ENCODE measurements around the gene PRIM2. TPM values are rescaled to one million over a fixed set of nuclear protein-coding genes. Genes with fewer than 3 reads are reported as not detected.
A peak's percentile ranks its signal among the peaks of the same experiment; 100 is the strongest.
"Not testable (repeated sequence)": the region's sequence is repeated elsewhere in the genome, so short reads cannot be mapped to it uniquely, and the experiment has no call there.

The PRIM2 gene
- total and polyA plus RNA-seq, 9 of the 15 experiments (the other 6 are each of a cell fraction or from before 2014, with no cell fraction given): 19.8 to 57.5 (median 33.4) TPM

DNA sequence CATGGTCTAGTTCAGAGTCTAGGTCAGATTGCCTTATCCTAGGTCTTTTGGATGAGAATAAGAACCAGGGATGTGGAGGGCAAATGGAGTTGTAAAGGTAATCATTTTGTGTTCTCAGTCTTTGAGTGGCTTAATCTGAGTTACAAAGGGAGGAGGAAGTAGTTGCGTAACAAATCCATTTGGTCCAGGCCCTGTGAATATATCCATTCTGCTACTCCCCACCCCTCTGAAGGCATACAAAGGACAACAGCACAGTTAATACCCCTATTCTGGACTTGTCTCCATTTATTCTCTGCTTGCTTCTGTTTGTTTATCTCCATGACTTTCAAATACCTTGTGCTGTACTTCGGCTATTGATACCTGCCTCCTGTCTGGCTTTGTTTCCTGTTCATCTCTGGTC lies 29.3 kb downstream of the PRIM2 start:
- H3K27ac ChIP-seq (ENCODE audit: extremely low read depth, low read depth, low read length); ATAC-seq; DNase-seq (ENCODE audit: extremely low read depth in 1 of 4, low spot score in 3 of 4); H3K9ac ChIP-seq (ENCODE audit: insufficient read depth in 1 of 2, low read depth in 2 of 2, low read length in 2 of 2); H3K27me3 ChIP-seq (ENCODE audit: control insufficient read depth in 2 of 2, insufficient read depth in 2 of 2, low read length in 2 of 2); H4K20me1 ChIP-seq (replicated peaks; ENCODE audit: control insufficient read depth, insufficient read depth, low read length); in situ Hi-C loops (cut with MboI); H3K4me3 ChIP-seq; CTCF ChIA-PET (ENCODE audit: low intra/inter-chr PET ratio); H3K4me2 ChIP-seq (ENCODE audit: insufficient read depth, low read length); intact Hi-C loops (cut with micrococcal nuclease); POLR2A ChIA-PET; BruUV-seq (replicated peaks); H3K79me2 ChIP-seq (ENCODE audit: control insufficient read depth, insufficient read depth, low read length); H2AFZ ChIP-seq (ENCODE audit: low read depth, low read length); H3K4me1 ChIP-seq (replicated peaks in 1 of 2; ENCODE audit: control insufficient read depth in 2 of 2, insufficient read depth in 2 of 2, low read length in 2 of 2); H3K9me3 ChIP-seq (replicated peaks; ENCODE audit: control insufficient read depth, insufficient read depth, low read depth, low read length); FAIRE-seq; H3K36me3 ChIP-seq (ENCODE audit: control insufficient read depth, insufficient read depth, low read length); H3K9me1 ChIP-seq (ENCODE audit: control insufficient read depth, insufficient read depth, low read length); TF ChIP-seq CEBPG (CRISPR knock-in tag; IDR thresholded peaks at IDR 0.05): not testable (repeated sequence)
- WGBS (ENCODE audit: insufficient coverage, low coverage, missing lambda C conversion rate): 96% methylated on average over 2 of the region's 2 CpGs
- peak in 1 of 2 experiments; percentile 27; a peak in 1 of 4 replicates for TF ChIP-seq CEBPG (tag; conservative IDR thresholded peaks at IDR 0.05 in 1 of 2, IDR thresholded peaks at IDR 0.05 in 1 of 2)
- TF ChIP-seq CEBPB (tag; IDR thresholded peaks at IDR 0.05): peak; percentile 79

DNA sequence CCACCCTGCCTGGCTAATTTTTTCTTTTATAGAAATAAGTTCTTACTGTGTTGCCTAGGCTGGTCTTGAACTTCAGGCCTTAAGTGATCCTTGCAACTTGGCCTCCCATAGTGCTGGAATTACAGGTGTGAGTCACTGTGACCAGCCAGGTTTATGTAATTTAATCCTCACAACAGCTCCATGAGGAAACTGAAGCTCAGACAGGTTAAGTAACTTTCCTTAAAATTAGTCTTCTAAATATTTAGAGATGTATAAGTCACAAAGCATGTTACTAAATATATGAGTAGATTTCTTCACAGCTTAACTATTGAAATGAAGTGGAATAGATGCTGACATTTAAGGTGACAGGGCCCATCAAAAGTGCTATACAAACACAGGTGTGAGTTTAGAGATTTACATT lies 30.2 kb downstream of the PRIM2 start:
- H3K36me3 ChIP-seq (ENCODE audit: control insufficient read depth, insufficient read depth, low read length); H3K9me1 ChIP-seq (ENCODE audit: control insufficient read depth, insufficient read depth, low read length); H4K20me1 ChIP-seq (replicated peaks; ENCODE audit: control insufficient read depth, insufficient read depth, low read length); ATAC-seq; H3K27ac ChIP-seq (ENCODE audit: extremely low read depth, low read depth, low read length); H3K27me3 ChIP-seq (ENCODE audit: control insufficient read depth in 2 of 2, insufficient read depth in 2 of 2, low read length in 2 of 2); in situ Hi-C loops (cut with MboI); DNase-seq (ENCODE audit: extremely low read depth in 1 of 4, low spot score in 3 of 4); H3K4me3 ChIP-seq; CTCF ChIA-PET (ENCODE audit: low intra/inter-chr PET ratio); BruUV-seq (replicated peaks); H3K9me3 ChIP-seq (replicated peaks; ENCODE audit: control insufficient read depth, insufficient read depth, low read depth, low read length); H3K4me2 ChIP-seq (ENCODE audit: insufficient read depth, low read length); H3K79me2 ChIP-seq (ENCODE audit: control insufficient read depth, insufficient read depth, low read length); intact Hi-C loops (cut with micrococcal nuclease); H3K4me1 ChIP-seq (replicated peaks in 1 of 2; ENCODE audit: control insufficient read depth in 2 of 2, insufficient read depth in 2 of 2, low read length in 2 of 2); H2AFZ ChIP-seq (ENCODE audit: low read depth, low read length); POLR2A ChIA-PET; H3K9ac ChIP-seq (ENCODE audit: insufficient read depth in 1 of 2, low read depth in 2 of 2, low read length in 2 of 2); FAIRE-seq: not testable (repeated sequence)

DNA sequence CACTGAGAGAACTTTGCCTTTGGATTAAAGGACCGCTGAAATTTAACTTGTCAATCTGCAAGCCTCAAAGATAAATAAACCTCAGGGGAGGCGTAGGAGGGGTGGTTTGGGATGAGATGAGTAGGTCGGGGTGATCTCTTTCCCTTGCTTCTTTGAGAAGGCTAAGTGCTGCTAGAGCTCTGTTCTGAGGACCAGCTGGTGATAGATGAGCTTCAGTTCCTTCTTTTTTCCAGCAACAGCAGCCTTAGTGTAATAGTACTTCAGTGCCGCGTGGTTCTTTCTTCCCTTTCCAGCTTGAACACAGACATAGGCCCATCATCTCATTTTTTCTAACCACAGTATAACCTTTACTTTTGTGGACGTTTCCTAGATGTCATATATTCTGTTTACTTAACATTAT lies 33.0 kb downstream of the PRIM2 start:
- 56% methylated on average over 5 of the region's 6 CpGs for WGBS (ENCODE audit: insufficient coverage, low coverage, missing lambda C conversion rate)
- H3K9me1 ChIP-seq (ENCODE audit: control insufficient read depth, insufficient read depth, low read length); H3K27me3 ChIP-seq (ENCODE audit: control insufficient read depth in 2 of 2, insufficient read depth in 2 of 2, low read length in 2 of 2); FAIRE-seq; H3K9me3 ChIP-seq (replicated peaks; ENCODE audit: control insufficient read depth, insufficient read depth, low read depth, low read length); H3K36me3 ChIP-seq (ENCODE audit: control insufficient read depth, insufficient read depth, low read length); H3K4me2 ChIP-seq (ENCODE audit: insufficient read depth, low read length); intact Hi-C loops (cut with micrococcal nuclease); H3K4me1 ChIP-seq (replicated peaks in 1 of 2; ENCODE audit: control insufficient read depth in 2 of 2, insufficient read depth in 2 of 2, low read length in 2 of 2); in situ Hi-C loops (cut with MboI); H3K4me3 ChIP-seq; H3K9ac ChIP-seq (ENCODE audit: insufficient read depth in 1 of 2, low read depth in 2 of 2, low read length in 2 of 2); ATAC-seq; H2AFZ ChIP-seq (ENCODE audit: low read depth, low read length); H3K79me2 ChIP-seq (ENCODE audit: control insufficient read depth, insufficient read depth, low read length); H4K20me1 ChIP-seq (replicated peaks; ENCODE audit: control insufficient read depth, insufficient read depth, low read length); DNase-seq (ENCODE audit: extremely low read depth in 1 of 4, low spot score in 3 of 4); CTCF ChIA-PET (ENCODE audit: low intra/inter-chr PET ratio); POLR2A ChIA-PET; H3K27ac ChIP-seq (ENCODE audit: extremely low read depth, low read depth, low read length); BruUV-seq (replicated peaks): not testable (repeated sequence)

DNA sequence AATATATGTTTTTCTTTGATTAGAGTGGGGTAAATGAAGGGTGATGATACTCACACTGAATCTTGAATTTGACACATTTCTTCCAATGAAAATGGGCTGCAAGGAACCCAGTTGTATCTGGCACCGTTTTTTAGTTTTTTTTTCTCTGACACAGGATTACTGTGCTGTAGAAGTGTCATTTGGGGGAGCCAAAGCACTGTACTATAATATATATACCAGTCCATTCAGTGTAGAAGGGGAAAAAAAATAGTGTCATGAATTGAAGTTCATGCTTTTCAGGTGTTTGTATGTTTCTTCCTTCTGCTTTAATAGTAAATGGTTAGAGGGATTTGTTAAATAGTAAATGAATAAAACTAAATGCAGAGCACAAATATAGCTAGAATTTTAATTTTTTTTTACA lies 35.2 kb downstream of the PRIM2 start:
- H3K9ac ChIP-seq (ENCODE audit: insufficient read depth in 1 of 2, low read depth in 2 of 2, low read length in 2 of 2); BruUV-seq (replicated peaks); H3K36me3 ChIP-seq (ENCODE audit: control insufficient read depth, insufficient read depth, low read length); H3K4me2 ChIP-seq (ENCODE audit: insufficient read depth, low read length); H3K27ac ChIP-seq (ENCODE audit: extremely low read depth, low read depth, low read length); FAIRE-seq; H3K9me1 ChIP-seq (ENCODE audit: control insufficient read depth, insufficient read depth, low read length); H2AFZ ChIP-seq (ENCODE audit: low read depth, low read length); H3K27me3 ChIP-seq (ENCODE audit: control insufficient read depth in 2 of 2, insufficient read depth in 2 of 2, low read length in 2 of 2); POLR2A ChIA-PET; H3K79me2 ChIP-seq (ENCODE audit: control insufficient read depth, insufficient read depth, low read length); H4K20me1 ChIP-seq (replicated peaks; ENCODE audit: control insufficient read depth, insufficient read depth, low read length); H3K4me1 ChIP-seq (replicated peaks in 1 of 2; ENCODE audit: control insufficient read depth in 2 of 2, insufficient read depth in 2 of 2, low read length in 2 of 2); H3K4me3 ChIP-seq; ATAC-seq; CTCF ChIA-PET (ENCODE audit: low intra/inter-chr PET ratio); DNase-seq (ENCODE audit: extremely low read depth in 1 of 4, low spot score in 3 of 4); intact Hi-C loops (cut with micrococcal nuclease); H3K9me3 ChIP-seq (replicated peaks; ENCODE audit: control insufficient read depth, insufficient read depth, low read depth, low read length); in situ Hi-C loops (cut with MboI): not testable (repeated sequence)
- no CpG with 5 or more reads among the region's 1 CpG for WGBS (ENCODE audit: insufficient coverage, low coverage, missing lambda C conversion rate)
